Skeletal muscle tissue (tissue), 4 donors: ENCODE results near the gene YBX1. TPM values are rescaled to one million over a fixed set of nuclear protein-coding genes. Genes with fewer than 3 reads are reported as not detected.
"Not testable (repeated sequence)": the region's sequence is repeated elsewhere in the genome, so short reads cannot be mapped to it uniquely, and the experiment has no call there.

ENCODE experiments used
- H3K27ac ChIP-seq: one replicate; pipeline ENCODE4 v1.7.0; 2013; ENCODE audit warnings: mild to moderate bottlenecking, low read depth, low read length, inconsistent platforms
- H3K27me3 ChIP-seq, 3 donors: one replicate each; pipeline ENCODE4 v1.7.0; 2013; ENCODE audit warnings: low read length in 3 of 3; ENCODE audit not compliant: control insufficient read depth in 3 of 3, insufficient read depth in 3 of 3
- H3K36me3 ChIP-seq, 3 donors: one replicate each; pipeline ENCODE4 v1.7.0; 2013; ENCODE audit warnings: low read length in 3 of 3; ENCODE audit not compliant: control insufficient read depth in 3 of 3, insufficient read depth in 3 of 3
- H3K4me1 ChIP-seq, 3 donors: one replicate each; pipeline ENCODE4 v1.7.0; 2013; ENCODE audit warnings: low read length in 3 of 3, mild to moderate bottlenecking in 3 of 3; ENCODE audit not compliant: control insufficient read depth in 3 of 3, insufficient read depth in 3 of 3
- H3K4me3 ChIP-seq, 3 donors: one replicate each; pipeline ENCODE4 v1.7.0; 2013; ENCODE audit warnings: low read length in 3 of 3
- H3K9ac ChIP-seq, 3 donors: one replicate each; pipeline ENCODE4 v1.7.0; 2013; ENCODE audit warnings: low read length in 3 of 3, mild to moderate bottlenecking in 3 of 3, moderate library complexity in 2 of 3, low read depth in 1 of 3
- H3K9me3 ChIP-seq, 3 donors: one replicate each; pipeline ENCODE4 v1.7.0; 2013; ENCODE audit warnings: low read length in 3 of 3; ENCODE audit not compliant: control insufficient read depth in 3 of 3
- total RNA-seq: library from RNA; depleted of rRNA; stranded (reverse); fragments of >200 nt; gene quantifications from one replicate; pipeline ENCODE4 v1.2.3, GENCODE V29; 2014
- donor health status: Osteomylitis.

YBX1 gene
- total RNA-seq, 1 donor from 2014 or later, result 403 TPM

DNA sequence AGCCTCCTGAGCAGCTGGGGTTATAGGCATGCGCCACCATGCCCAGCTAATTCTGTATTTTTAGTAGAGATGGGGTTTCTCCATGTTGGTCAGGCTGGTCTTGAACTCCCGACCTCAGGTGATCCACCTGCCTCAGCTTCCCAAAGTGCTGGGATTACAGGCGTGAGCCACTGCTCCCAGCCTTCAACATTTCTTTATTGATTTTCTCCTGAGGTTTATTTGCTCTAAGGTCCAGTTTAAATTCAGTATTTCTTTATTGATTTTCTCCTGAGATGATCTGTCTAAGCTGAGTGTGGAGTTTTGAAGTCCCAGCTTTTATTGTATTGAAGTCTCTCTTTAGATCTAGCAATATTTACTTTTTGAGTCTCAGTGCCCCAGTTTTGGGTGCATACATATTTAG, 30.6 kb downstream of the YBX1 start:
- H3K36me3 ChIP-seq, result peaks cover 7 to 13% (median 9%) of the 10 kb centered on the region in 3 donors
- not testable (repeated sequence) for H3K27me3 ChIP-seq, H3K9ac ChIP-seq

DNA sequence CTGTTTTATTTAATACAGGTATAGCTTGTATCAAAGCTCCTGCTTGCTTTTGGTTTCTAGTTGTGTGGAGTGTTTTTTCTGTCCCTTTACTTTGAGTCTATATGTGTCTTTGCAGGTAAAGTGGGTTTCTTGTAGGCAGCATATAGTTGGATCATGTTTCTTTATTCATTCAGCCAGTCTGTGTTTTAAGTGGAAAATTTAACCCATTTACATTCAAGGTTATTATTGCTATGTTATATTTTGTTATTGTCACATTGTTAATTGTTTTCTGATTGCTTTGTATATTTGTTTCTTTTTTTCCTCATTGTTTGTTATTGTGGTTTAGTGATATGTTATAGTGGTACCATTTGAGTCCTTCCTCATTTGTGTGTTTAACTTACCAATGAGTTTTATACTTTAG, 31.1 kb downstream of the YBX1 start:
- peaks cover 7 to 16% (median 9%) of the 10 kb centered on the region in 3 donors for H3K36me3 ChIP-seq

More for the DNA sequence above, 30.6 kb downstream of the YBX1 start:
- H3K4me3 ChIP-seq, H3K9me3 ChIP-seq, H3K27ac ChIP-seq, H3K4me1 ChIP-seq: not testable (repeated sequence)

DNA sequence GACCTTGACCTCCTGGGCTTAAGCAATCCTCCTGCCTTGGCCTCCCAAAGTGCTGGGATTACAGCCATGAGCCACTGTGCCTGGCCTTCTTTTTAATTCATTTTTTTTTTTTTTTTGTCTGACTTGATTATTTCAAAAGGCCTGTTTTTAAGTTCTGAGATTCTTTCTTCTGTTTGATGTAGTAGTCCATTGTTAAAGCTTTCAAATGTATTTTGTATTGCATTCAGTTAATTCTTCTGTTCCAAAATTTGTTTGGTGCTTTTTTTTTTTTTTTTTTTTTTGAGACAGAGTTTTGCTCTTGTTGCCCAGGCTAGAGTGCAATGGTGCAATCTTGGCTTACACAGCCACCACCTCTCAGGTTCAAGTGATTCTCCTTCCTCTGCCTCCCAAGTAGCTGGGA, 32.2 kb downstream of the YBX1 start:
- not testable (repeated sequence) for H3K4me3 ChIP-seq, H3K27ac ChIP-seq, H3K9ac ChIP-seq, H3K4me1 ChIP-seq, H3K9me3 ChIP-seq, H3K27me3 ChIP-seq
- peaks cover 7 to 16% (median 9%) of the 10 kb centered on the region in 3 donors for H3K36me3 ChIP-seq

More for the DNA sequence above, 31.1 kb downstream of the YBX1 start:
- no peaks in the 10 kb centered on the region for H3K27me3 ChIP-seq
- H3K4me1 ChIP-seq, result no peaks in the 10 kb centered on the region
- H3K27ac ChIP-seq, result no peak overlapping the region
- peaks cover 0 to 2% (median 2%) of the 10 kb centered on the region in 3 donors for H3K9me3 ChIP-seq
- no peak overlapping the region for H3K9ac ChIP-seq
- H3K4me3 ChIP-seq, result no peak overlapping the region

DNA sequence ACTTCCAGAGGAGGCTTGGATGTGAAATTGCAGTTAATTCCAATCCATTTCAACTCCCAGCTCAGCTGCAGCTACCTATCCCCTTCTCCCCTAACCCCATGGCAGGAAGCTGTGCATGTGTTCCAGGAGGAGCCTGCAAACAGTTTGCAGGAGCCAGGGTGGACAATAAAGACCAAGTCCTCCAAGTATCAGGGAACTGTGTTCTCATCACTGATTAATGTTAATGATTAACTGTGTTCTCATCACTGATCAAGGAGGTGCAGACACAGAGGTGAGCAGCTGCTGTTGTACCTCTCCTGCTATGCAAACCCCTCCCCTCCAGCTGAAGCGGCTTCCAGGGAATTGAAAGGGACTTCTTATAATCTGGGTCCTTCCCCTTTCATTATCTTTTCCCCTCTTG, 38.6 kb downstream of the YBX1 start:
- Histone ChIP-seq H3K4me3 (no peak overlapping the region), H3K9ac (no peak overlapping the region), H3K36me3 (peaks cover 0 to 6% (median under 1%) of the 10 kb centered on the region in 3 donors), H3K4me1 (no peaks in the 10 kb centered on the region), H3K27ac (no peak overlapping the region), H3K27me3 (no peaks in the 10 kb centered on the region), H3K9me3 (no peaks in the 10 kb centered on the region)

DNA sequence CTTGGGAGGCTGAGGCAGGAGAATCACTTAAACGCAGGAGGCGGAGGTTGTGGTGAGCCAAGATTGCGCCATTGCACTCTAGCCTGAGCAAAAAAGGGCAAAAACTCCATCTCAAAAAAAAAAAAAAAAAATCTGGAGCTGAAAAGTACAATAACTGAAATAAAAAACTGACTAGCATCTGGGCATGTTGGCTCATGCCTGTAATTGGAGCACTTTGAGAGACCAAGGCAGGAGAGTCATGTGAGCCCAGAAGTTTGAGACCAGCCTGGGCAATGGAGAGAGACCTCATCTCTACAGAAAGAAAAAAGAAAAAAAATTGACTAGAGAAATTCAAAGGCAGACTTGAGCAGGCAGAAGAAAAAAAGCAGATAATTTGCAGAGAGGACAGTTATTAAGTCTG, 39.7 kb downstream of the YBX1 start:
- no peaks in the 10 kb centered on the region for H3K9me3 ChIP-seq
- no peaks in the 10 kb centered on the region for H3K27me3 ChIP-seq
- H3K9ac ChIP-seq, result no peak overlapping the region

DNA sequence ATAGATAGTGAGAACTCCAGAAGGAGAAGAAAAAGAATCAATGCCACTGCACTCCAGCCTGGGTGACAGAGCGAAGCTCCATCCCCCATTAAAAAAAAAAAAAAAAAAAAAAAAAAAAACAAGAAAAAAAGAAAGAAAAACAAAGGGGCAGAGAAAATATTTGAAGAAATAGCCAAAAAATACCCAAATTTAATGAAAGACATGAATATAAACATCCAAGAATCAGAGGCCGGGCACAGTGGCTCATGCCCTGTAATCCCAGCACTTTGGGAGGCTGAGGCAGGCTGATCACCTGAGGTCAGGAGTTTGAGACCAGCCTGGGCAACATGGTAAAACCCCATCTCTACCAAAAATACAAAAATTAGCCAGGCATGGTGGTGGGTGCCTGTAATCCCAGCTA, 40.2 kb downstream of the YBX1 start:
- not testable (repeated sequence) for H3K9ac ChIP-seq, H3K4me3 ChIP-seq, H3K9me3 ChIP-seq, H3K27me3 ChIP-seq, H3K4me1 ChIP-seq, H3K27ac ChIP-seq, H3K36me3 ChIP-seq

More for the DNA sequence above, 39.7 kb downstream of the YBX1 start:
- Histone ChIP-seq H3K4me3 (no peak overlapping the region), H3K27ac (no peak overlapping the region), H3K36me3 (peaks cover 0 to 5% (median 0%) of the 10 kb centered on the region in 3 donors), H3K4me1 (no peaks in the 10 kb centered on the region)

DNA sequence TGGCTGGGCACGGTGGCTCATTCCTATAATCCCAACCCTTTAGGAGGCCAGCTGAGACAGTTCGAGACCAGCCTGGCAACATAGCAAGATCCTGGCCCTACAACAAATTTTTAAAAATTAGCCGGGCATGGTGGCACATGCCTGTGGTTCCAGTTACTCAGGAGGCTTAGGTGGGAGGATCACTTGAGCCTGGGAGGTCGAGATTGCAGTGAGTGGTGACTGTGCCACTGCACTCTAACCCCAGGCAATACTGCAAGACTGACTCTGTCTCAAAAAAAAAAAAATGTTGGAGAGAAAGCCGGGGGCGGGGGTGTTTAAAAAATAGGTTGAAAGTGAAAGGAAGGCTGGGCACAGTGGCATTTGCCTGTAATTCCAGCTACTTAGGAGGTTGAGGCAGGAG, 41.3 kb downstream of the YBX1 start:
- H3K9ac ChIP-seq, result no peak overlapping the region
- no peaks in the 10 kb centered on the region for H3K27me3 ChIP-seq
- H3K36me3 ChIP-seq, result no peaks in the 10 kb centered on the region
- no peaks in the 10 kb centered on the region for H3K9me3 ChIP-seq
- H3K4me3 ChIP-seq, result no peak overlapping the region
- H3K4me1 ChIP-seq, result no peaks in the 10 kb centered on the region
- H3K27ac ChIP-seq, result no peak overlapping the region

DNA sequence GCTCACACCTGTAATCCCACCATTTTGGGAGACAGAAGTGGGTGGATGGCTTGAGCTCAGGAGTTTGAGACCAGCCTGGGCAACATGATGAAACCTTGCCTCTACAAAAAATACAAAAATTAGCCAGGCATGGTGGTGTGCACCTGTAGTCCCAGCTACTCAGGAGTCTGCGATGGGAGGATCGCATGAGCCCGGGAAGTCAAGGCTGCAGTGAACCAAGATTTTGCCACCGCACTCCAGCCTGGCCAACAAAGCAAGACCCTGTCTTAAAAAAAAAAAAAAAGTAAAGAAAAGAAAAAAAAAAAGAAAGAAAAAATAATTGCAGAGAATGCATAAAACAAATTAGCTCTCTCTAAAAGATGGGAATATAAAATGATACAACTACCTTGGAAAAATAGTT, 43.6 kb downstream of the YBX1 start:
- not testable (repeated sequence) for H3K9ac ChIP-seq, H3K9me3 ChIP-seq, H3K27me3 ChIP-seq, H3K36me3 ChIP-seq, H3K4me3 ChIP-seq, H3K27ac ChIP-seq, H3K4me1 ChIP-seq

DNA sequence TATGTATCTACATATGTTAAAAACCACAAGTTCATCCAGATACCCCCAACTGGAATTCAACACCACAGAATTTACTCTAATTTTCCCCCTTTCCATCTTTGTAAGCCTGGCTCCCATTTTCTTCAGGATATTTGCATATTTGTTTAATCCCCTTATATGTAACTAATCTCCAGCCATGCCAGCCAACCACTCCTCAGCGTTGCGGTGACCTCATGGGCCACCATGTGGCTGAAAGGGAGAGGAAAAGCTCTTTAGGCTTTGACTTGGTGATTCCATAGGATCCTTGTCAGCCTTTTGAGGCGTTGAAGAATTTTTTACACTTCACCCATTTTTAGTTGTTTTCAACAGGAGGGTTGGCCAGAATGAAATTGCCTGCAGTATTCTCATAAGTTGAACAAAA, 47.8 kb downstream of the YBX1 start:
- Histone ChIP-seq H3K9ac (no peak overlapping the region), H3K4me1 (no peaks in the 10 kb centered on the region), H3K27ac (no peak overlapping the region), H3K4me3 (no peak overlapping the region), H3K36me3 (no peaks in the 10 kb centered on the region), H3K27me3 (no peaks in the 10 kb centered on the region), H3K9me3 (no peaks in the 10 kb centered on the region)

DNA sequence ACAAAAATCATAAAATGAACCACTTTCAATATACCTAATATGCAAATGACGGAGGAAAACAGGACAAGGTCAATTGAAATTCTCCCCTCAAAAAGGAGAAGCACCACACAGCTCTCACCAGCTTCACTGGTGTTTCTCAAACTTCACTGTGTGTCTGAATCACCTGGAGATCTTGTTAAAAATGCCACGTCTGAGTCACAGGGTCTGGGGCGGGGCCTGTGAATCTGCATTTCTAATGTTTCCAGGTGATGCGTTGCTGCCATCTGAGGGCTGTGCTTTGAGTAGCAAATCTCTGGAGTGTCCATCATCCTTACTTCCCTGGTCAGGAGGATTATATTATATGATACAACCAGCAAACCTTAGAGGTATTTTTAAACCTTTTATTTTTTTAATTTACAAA, 48.8 kb downstream of the YBX1 start:
- Histone ChIP-seq H3K4me3 (no peak overlapping the region), H3K27ac (no peak overlapping the region), H3K9me3 (no peaks in the 10 kb centered on the region), H3K27me3 (no peaks in the 10 kb centered on the region), H3K4me1 (no peaks in the 10 kb centered on the region), H3K36me3 (no peaks in the 10 kb centered on the region), H3K9ac (no peak overlapping the region)

DNA sequence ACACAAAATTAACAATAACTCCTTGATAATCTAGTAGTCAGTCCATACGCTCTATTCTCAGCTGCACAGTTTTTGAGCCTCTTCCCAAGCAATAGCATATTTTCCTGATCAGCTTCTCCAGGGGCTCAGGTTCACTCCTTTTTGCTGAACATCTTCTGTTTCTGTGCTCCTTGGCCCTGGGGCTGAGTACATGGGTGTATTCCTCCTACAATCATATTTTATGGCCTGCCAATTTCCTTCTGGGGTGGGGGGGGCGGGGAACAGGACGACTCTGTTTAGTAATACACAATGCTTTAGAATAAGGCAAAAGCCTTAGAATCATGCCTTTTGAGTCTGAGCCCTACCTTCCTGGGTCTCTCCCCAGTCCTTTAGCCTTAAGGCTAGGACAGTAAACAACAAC, 49.4 kb downstream of the YBX1 start:
- peaks cover 0 to 3% (median 0%) of the 10 kb centered on the region in 3 donors for H3K4me1 ChIP-seq
- no peak overlapping the region for H3K27ac ChIP-seq
- H3K36me3 ChIP-seq, result no peaks in the 10 kb centered on the region
- no peaks in the 10 kb centered on the region for H3K27me3 ChIP-seq
- no peak overlapping the region for H3K9ac ChIP-seq
- H3K4me3 ChIP-seq, result no peak overlapping the region
- no peaks in the 10 kb centered on the region for H3K9me3 ChIP-seq
